ENCODE results near the gene TNS4.

- TF ChIP-seq POU2F2 (IDR thresholded peaks at IDR 0.05; ENCODE audit: low read depth, low read length) (no peak), POLR2AphosphoS5 (IDR thresholded peaks at IDR 0.05; ENCODE audit: low read depth, low read length) (no peak), POLR2A (IDR thresholded peaks at IDR 0.05; ENCODE audit: low read depth, low read length) (no peak)
Measured at GRCh38 chr17:40525294-40525693, 23.9 kb upstream of the TNS4 start.

Data from GM12891 (cell line).